H1 (cell line): ENCODE data around the gene RELL2.

Source experiments
- ATF2 ChIP-seq: IDR thresholded peaks from 2 replicates; pipeline ENCODE4 v1.6.1; 2012; ENCODE audit warnings: low read length, inconsistent platforms
- CHD1 ChIP-seq: IDR thresholded peaks from 2 replicates; pipeline ENCODE4 v1.6.1; 2012; ENCODE audit warnings: low read depth, low read length, improper control_type of control experiment
- CTCF ChIP-seq, 3 experiments: IDR thresholded peaks; 1 replicate in 2 of 3; 2 replicates in 1 of 3; pipeline versions ENCODE4 v1.5.1 to v1.6.1; 2011; ENCODE audit warnings: low read length in 3 of 3, mild to moderate bottlenecking in 3 of 3, inconsistent platforms in 2 of 3, low read depth in 1 of 3, moderate library complexity in 1 of 3; ENCODE audit not compliant: insufficient read depth in 1 of 3; ENCODE audit errors: control extremely low read depth in 1 of 3
- EP300 ChIP-seq, 2 experiments: IDR thresholded peaks; 1 replicate in 1 of 2; 2 replicates in 1 of 2; pipeline ENCODE4 v1.6.1; 2011 to 2012; ENCODE audit warnings: low read depth in 2 of 2, low read length in 2 of 2, mild to moderate bottlenecking in 2 of 2, borderline replicate concordance in 1 of 2, inconsistent platforms in 1 of 2, moderate library complexity in 1 of 2
- EZH2 ChIP-seq: fragments of 200-600 bp; sonication (generic); IDR thresholded peaks from 2 replicates; pipeline ENCODE4 v1.7.1; 2012; ENCODE audit warnings: low read depth, mild to moderate bottlenecking, moderate library complexity, low read length, inconsistent platforms; ENCODE audit not compliant: severe bottlenecking
- FOSL1 ChIP-seq: IDR thresholded peaks from 2 replicates; pipeline ENCODE4 v1.6.1; 2011; ENCODE audit warnings: mild to moderate bottlenecking, low read depth, low read length, moderate library complexity; ENCODE audit not compliant: insufficient read depth
- MAFK ChIP-seq: IDR thresholded peaks from 2 replicates; pipeline ENCODE4 v1.6.1; 2012; ENCODE audit warnings: low read depth, mild to moderate bottlenecking, improper control_type of control experiment, low read length
- NRF1 ChIP-seq: IDR thresholded peaks from 2 replicates; pipeline ENCODE4 v1.6.1; 2011; ENCODE audit warnings: mild to moderate bottlenecking, low read depth, low read length, improper control_type of control experiment
- POLR2A ChIP-seq, 2 experiments: IDR thresholded peaks; 1 replicate in 1 of 2; 2 replicates in 1 of 2; pipeline ENCODE4 v1.6.1; 2011; ENCODE audit warnings: low read depth in 2 of 2, low read length in 2 of 2, mild to moderate bottlenecking in 2 of 2; ENCODE audit errors: control extremely low read depth in 1 of 2
- POLR2AphosphoS5 ChIP-seq: IDR thresholded peaks from 2 replicates; pipeline ENCODE4 v1.6.1; 2011; ENCODE audit warnings: low read depth, low read length
- RXRA ChIP-seq: IDR thresholded peaks from 2 replicates; pipeline ENCODE4 v1.6.1; 2011; ENCODE audit warnings: low read depth, mild to moderate bottlenecking, low read length, moderate library complexity; ENCODE audit not compliant: insufficient read depth
- SIRT6 ChIP-seq: IDR thresholded peaks from one replicate; pipeline ENCODE4 v1.7.1; 2012; ENCODE audit warnings: low read length, inconsistent platforms
- SP1 ChIP-seq: IDR thresholded peaks from 2 replicates; pipeline ENCODE4 v1.6.1; 2011; ENCODE audit warnings: low read depth, low read length
- ZNF274 ChIP-seq: IDR thresholded peaks from 2 replicates; pipeline ENCODE4 v1.7.0; 2012; ENCODE audit warnings: low read length, borderline replicate concordance; ENCODE audit errors: extremely low read depth

GRCh38 chr5:141590127-141590526, 46.7 kb upstream of the RELL2 start:
- TF ChIP-seq CTCF (IDR thresholded peaks at IDR 0.05; ENCODE audit: control extremely low read depth in 1 of 3, insufficient read depth in 1 of 3, low read depth in 1 of 3, low read length in 3 of 3) (no peak), FOSL1 (no peak), POLR2A (IDR thresholded peaks at IDR 0.05; ENCODE audit: control extremely low read depth in 1 of 2, low read depth in 2 of 2, low read length in 2 of 2) (no peak), ZNF274 (no peak), ATF2 (no peak), SP1 (no peak), NRF1 (no peak), POLR2AphosphoS5 (no peak), RXRA (no peak), EP300 (IDR thresholded peaks at IDR 0.05; ENCODE audit: borderline replicate concordance in 1 of 2, low read depth in 2 of 2, low read length in 2 of 2) (no peak), EZH2 (no peak), MAFK (no peak), CHD1 (no peak), SIRT6 (no peak)
